Astrocyte (in vitro differentiated cells and primary cell): ENCODE measurements around the gene AMPD2. TPM values are rescaled to one million over a fixed set of nuclear protein-coding genes. Genes with fewer than 3 reads are reported as not detected.

Source experiments
- DNase-seq: peaks from one replicate; pipeline ENCODE4 v3.0.0-alpha.2; 2010; ENCODE audit warnings: low read depth
- FAIRE-seq: peaks from 2 replicates; lab custom pipeline; 2011; peaks lifted over from hg19 to GRCh38; lab: Jason Lieb, UNC
- H2AFZ ChIP-seq: 2 replicates; pipeline ENCODE4 v1.6.0; 2012; ENCODE audit warnings: low read depth, low read length, inconsistent platforms
- H3K27ac ChIP-seq: 2 replicates; pipeline ENCODE4 v1.5.1; 2011; ENCODE audit warnings: low read depth, low read length, inconsistent platforms
- H3K27me3 ChIP-seq: 2 replicates; pipeline ENCODE4 v1.6.0; 2011; ENCODE audit warnings: low read length, inconsistent platforms; ENCODE audit not compliant: insufficient read depth
- H3K36me3 ChIP-seq: 2 replicates; pipeline ENCODE4 v1.5.1; 2011; ENCODE audit warnings: low read length, inconsistent platforms; ENCODE audit not compliant: insufficient read depth
- H3K4me1 ChIP-seq: 2 replicates; pipeline ENCODE4 v1.5.1; 2011; ENCODE audit warnings: low read length, inconsistent platforms; ENCODE audit not compliant: insufficient read depth
- H3K4me2 ChIP-seq: 2 replicates; pipeline ENCODE4 v1.6.0; 2012; ENCODE audit warnings: low read length, inconsistent platforms
- H3K4me3 ChIP-seq: 2 replicates; pipeline ENCODE4 v1.5.1; 2011; ENCODE audit warnings: low read depth, mild to moderate bottlenecking, low read length, inconsistent platforms; ENCODE audit not compliant: insufficient read depth
- H3K79me2 ChIP-seq: 2 replicates; pipeline ENCODE4 v1.6.0; 2012; ENCODE audit warnings: mild to moderate bottlenecking, low read length, inconsistent platforms; ENCODE audit not compliant: insufficient read depth
- H3K9ac ChIP-seq: 2 replicates; pipeline ENCODE4 v1.6.0; 2012; ENCODE audit warnings: mild to moderate bottlenecking, low read length, inconsistent platforms
- H3K9me3 ChIP-seq: 2 replicates; pipeline ENCODE4 v1.5.1; 2012; ENCODE audit warnings: low read depth, mild to moderate bottlenecking, low read length, inconsistent platforms; ENCODE audit not compliant: insufficient read depth
- H4K20me1 ChIP-seq: 2 replicates; pipeline ENCODE4 v1.6.0; 2012; ENCODE audit warnings: low read length, inconsistent platforms; ENCODE audit not compliant: insufficient read depth
- H3K27ac Mint-ChIP-seq: one replicate; pipeline ENCODE4 v1.8.0; 2021; ENCODE audit warnings: mild to moderate bottlenecking, mixed read lengths; ENCODE audit not compliant: unreplicated experiment
- H3K27me3 Mint-ChIP-seq: one replicate; pipeline ENCODE4 v1.8.0; 2021; ENCODE audit warnings: low read depth, mixed read lengths; ENCODE audit not compliant: unreplicated experiment
- H3K36me3 Mint-ChIP-seq: one replicate; pipeline ENCODE4 v1.8.0; 2021; ENCODE audit warnings: low read depth, mixed read lengths; ENCODE audit not compliant: unreplicated experiment
- H3K4me1 Mint-ChIP-seq: one replicate; pipeline ENCODE4 v1.8.0; 2021; ENCODE audit warnings: low read depth, mixed read lengths; ENCODE audit not compliant: unreplicated experiment
- H3K4me3 Mint-ChIP-seq: one replicate; pipeline ENCODE4 v1.8.0; 2021; ENCODE audit warnings: mild to moderate bottlenecking, moderate library complexity, mixed read lengths; ENCODE audit not compliant: unreplicated experiment
- H3K9me3 Mint-ChIP-seq: one replicate; pipeline ENCODE4 v1.8.0; 2021; ENCODE audit warnings: mild to moderate bottlenecking, mixed read lengths; ENCODE audit not compliant: unreplicated experiment
- CTCF ChIP-seq: IDR thresholded peaks from 2 replicates; pipeline ENCODE4 v1.5.1; 2011; ENCODE audit warnings: low read depth, mild to moderate bottlenecking, inconsistent platforms, low read length, moderate library complexity; ENCODE audit not compliant: insufficient read depth
- EZH2 ChIP-seq: IDR thresholded peaks from 2 replicates; pipeline ENCODE4 v1.6.1; 2012; ENCODE audit warnings: mild to moderate bottlenecking, low read length, inconsistent platforms; ENCODE audit not compliant: insufficient read depth
- total RNA-seq: library from RNA; stranded (reverse); gene quantifications from 2 replicates; pipeline ENCODE4 v1.2.1, GENCODE V29; 2021

AMPD2 gene
- total RNA-seq, 1 donor from 2014 or later: 156 TPM

GRCh38 chr1:109634771-109635750, 15.4 kb downstream of the AMPD2 start:
- peaks cover 8% of the 10 kb centered on the region for H3K36me3 Mint-ChIP-seq
- H3K4me3 ChIP-seq: no peak overlapping the region
- DNase-seq (no peak), FAIRE-seq (no peak)
- no peaks in the 10 kb centered on the region for H3K9me3 Mint-ChIP-seq
- peaks cover 11% of the 10 kb centered on the region for H3K36me3 ChIP-seq
- H3K79me2 ChIP-seq: no peaks in the 10 kb centered on the region
- H3K9ac ChIP-seq: no peak overlapping the region
- H4K20me1 ChIP-seq: peaks cover 24% of the 10 kb centered on the region
- no peak for TF ChIP-seq CTCF
- no peak for TF ChIP-seq EZH2
- no peak overlapping the region for H3K27ac ChIP-seq
- no peak overlapping the region for H3K4me2 ChIP-seq
- no peaks in the 10 kb centered on the region for H3K9me3 ChIP-seq
- H3K4me3 Mint-ChIP-seq: no peak overlapping the region
- peaks cover 16% of the 10 kb centered on the region for H3K4me1 Mint-ChIP-seq
- peaks cover 1% of the 10 kb centered on the region for H3K27me3 Mint-ChIP-seq
- H2AFZ ChIP-seq: no peak overlapping the region
- no peak overlapping the region for H3K27ac Mint-ChIP-seq
- peaks cover 5% of the 10 kb centered on the region for H3K4me1 ChIP-seq
- no peaks in the 10 kb centered on the region for H3K27me3 ChIP-seq

GRCh38 chr1:109635862-109636200, 16.2 kb downstream of the AMPD2 start:
- Histone ChIP-seq H3K9me3 (no peaks in the 10 kb centered on the region), H3K4me1 (peaks cover 5% of the 10 kb centered on the region), H3K4me3 (no peak overlapping the region), H4K20me1 (peaks cover 19% of the 10 kb centered on the region), H3K9ac (no peak overlapping the region), H3K36me3 (peaks cover 9% of the 10 kb centered on the region), H3K4me2 (no peak overlapping the region), H3K27me3 (no peaks in the 10 kb centered on the region), H2AFZ (no peak overlapping the region), H3K27ac (no peak overlapping the region), H3K79me2 (no peaks in the 10 kb centered on the region)
- FAIRE-seq: no peak
- H3K9me3 Mint-ChIP-seq: no peaks in the 10 kb centered on the region
- no peak overlapping the region for H3K4me3 Mint-ChIP-seq
- no peak for TF ChIP-seq EZH2
- no peak for TF ChIP-seq CTCF
- H3K27me3 Mint-ChIP-seq: peaks cover 5% of the 10 kb centered on the region
- peaks cover 16% of the 10 kb centered on the region for H3K4me1 Mint-ChIP-seq
- H3K27ac Mint-ChIP-seq: no peak overlapping the region
- peaks cover 5% of the 10 kb centered on the region for H3K36me3 Mint-ChIP-seq
- DNase-seq: no peak
